Thyroid gland (tissue), 4 donors: ENCODE data around the gene EHMT1. TPM values are rescaled to one million over a fixed set of nuclear protein-coding genes. Genes with fewer than 3 reads are reported as not detected.

Experiments used
- DNase-seq, 2 donors: peaks; one replicate each; pipeline ENCODE4 v3.0.0-alpha.2; 2019
- H3K27ac ChIP-seq, 3 donors: fragments of 200-600 bp; sonication (generic); 1 replicate in 2 of 3; 2 replicates in 1 of 3; pipeline ENCODE4 v1.5.1; 2016 to 2019; ENCODE audit warnings: mild to moderate bottlenecking in 1 of 3, moderate library complexity in 1 of 3
- H3K27me3 ChIP-seq: fragments of 200-600 bp; sonication (generic); one replicate; pipeline ENCODE4 v1.5.1; 2019
- H3K36me3 ChIP-seq, 2 donors: fragments of 200-600 bp; sonication (generic); one replicate each; pipeline ENCODE4 v1.5.1; 2016 to 2019
- H3K4me1 ChIP-seq, 2 donors: fragments of 200-600 bp; sonication (generic); one replicate each; pipeline ENCODE4 v1.5.1; 2017 to 2019
- H3K4me3 ChIP-seq, 3 donors: fragments of 200-600 bp; sonication (generic); replicated peaks in 1 of 3; 1 replicate in 2 of 3; 2 replicates in 1 of 3; pipeline ENCODE4 v1.5.1; 2016; ENCODE audit warnings: mild to moderate bottlenecking in 1 of 3
- H3K9me3 ChIP-seq: fragments of 200-600 bp; sonication (generic); one replicate; pipeline ENCODE4 v1.5.1; 2017
- CTCF ChIP-seq, 6 experiments: fragments of 200-600 bp in 3 of 6; fragments of 450-650 bp in 3 of 6; sonication (generic) in 3 of 6; IDR thresholded peaks; one replicate each; pipeline ENCODE4 v1.5.1; 2016 to 2019; ENCODE audit warnings: antibody characterized with exemption in 6 of 6, mild to moderate bottlenecking in 2 of 6, inconsistent platforms in 1 of 6, moderate library complexity in 1 of 6
- POLR2A ChIP-seq, 2 donors: fragments of 450-650 bp; IDR thresholded peaks; one replicate each; pipeline ENCODE4 v1.6.1; 2017; ENCODE audit warnings: antibody characterized with exemption in 2 of 2, mild to moderate bottlenecking in 2 of 2, moderate library complexity in 1 of 2
- WGBS, 2 donors: methylation state at CpG; one replicate each; pipeline ENCODE4 v1.1.5; 2017; 5-methylcytosine and 5-hydroxymethylcytosine counted together
- intact Hi-C: fragments of 100-400 bp; cut with DNase I; formaldehyde crosslinking; loops from one replicate; pipeline ENCODE4 v1.15.1; 2023
- total RNA-seq, 4 donors: library from RNA; depleted of rRNA; stranded (reverse); fragments of >200 nt; gene quantifications; one replicate each; pipeline ENCODE4 v1.2.3, GENCODE V29; 2016

Gene EHMT1
- total RNA-seq, 4 donors from 2014 or later, result 56.8 to 99.5 (median 94.4) TPM

- intact Hi-C loops, result no loop called here
- peak; percentile 84 to 86 for DNase-seq
- Histone ChIP-seq H3K4me1 (peaks cover 64 to 69% of the 10 kb centered on the region in 2 donors), H3K9me3 (no peaks in the 10 kb centered on the region), H3K27ac (peak overlapping the region; percentile 42 to 77 (median 50)), H3K36me3 (no peaks in the 10 kb centered on the region), H3K4me3 (no peak overlapping the region), H3K27me3 (no peaks in the 10 kb centered on the region)
- TF ChIP-seq POLR2A (IDR thresholded peaks at IDR 0.05) (no peak), CTCF (IDR thresholded peaks at IDR 0.05) (no peak)
- WGBS, 2 donors, result 32 to 43% methylated on average over 7 of the region's 7 CpGs
These were observed 45.9 kb downstream of the EHMT1 start for GRCh38 chr9:137664676-137665075.

GRCh38 chr9:137665226-137665625, 46.4 kb downstream of the EHMT1 start:
- peaks cover 60 to 66% of the 10 kb centered on the region in 2 donors for H3K4me1 ChIP-seq
- intact Hi-C loops, result no loop called here
- no peak overlapping the region for H3K4me3 ChIP-seq
- TF ChIP-seq POLR2A (IDR thresholded peaks at IDR 0.05) (no peak), CTCF (IDR thresholded peaks at IDR 0.05) (no peak)
- H3K27me3 ChIP-seq, result no peaks in the 10 kb centered on the region
- H3K27ac ChIP-seq, result peak overlapping the region; percentile 36 to 77 (median 42)
- no peak for DNase-seq
- 88 to 93% methylated on average over 7 of the region's 7 CpGs for WGBS, 2 donors
- H3K9me3 ChIP-seq, result no peaks in the 10 kb centered on the region
- no peaks in the 10 kb centered on the region for H3K36me3 ChIP-seq

GRCh38 chr9:137665697-137666512, 47.1 kb downstream of the EHMT1 start:
- Histone ChIP-seq H3K4me3 (no peak overlapping the region), H3K27ac (peak overlapping the region in 2 of 3 donors; percentile 36 to 77), H3K27me3 (no peaks in the 10 kb centered on the region), H3K4me1 (peaks cover 61 to 66% of the 10 kb centered on the region in 2 donors), H3K9me3 (no peaks in the 10 kb centered on the region), H3K36me3 (no peaks in the 10 kb centered on the region)
- no peak for DNase-seq
- TF ChIP-seq CTCF (IDR thresholded peaks at IDR 0.05), result no peak
- no peak for TF ChIP-seq POLR2A (IDR thresholded peaks at IDR 0.05)
- WGBS, 2 donors, result 78 to 90% methylated on average over 18 of the region's 18 CpGs
- intact Hi-C loops, result no loop called here

- 41 to 62% methylated on average over 6 to 8 of the region's 8 CpGs for WGBS, 2 donors
- no peak overlapping the region for H3K4me3 ChIP-seq
- H3K36me3 ChIP-seq, result no peaks in the 10 kb centered on the region
- TF ChIP-seq CTCF (IDR thresholded peaks at IDR 0.05) (no peak), POLR2A (IDR thresholded peaks at IDR 0.05) (no peak)
- no peaks in the 10 kb centered on the region for H3K9me3 ChIP-seq
- DNase-seq, result peak; percentile 46 to 60
- H3K27me3 ChIP-seq, result no peaks in the 10 kb centered on the region
- intact Hi-C loops, result no loop called here
- peak overlapping the region in 1 of 3 donors; percentile 36 for H3K27ac ChIP-seq
- peaks cover 60 to 65% of the 10 kb centered on the region in 2 donors for H3K4me1 ChIP-seq
These were observed 47.7 kb downstream of the EHMT1 start for GRCh38 chr9:137666513-137666822.

GRCh38 chr9:137666955-137667670, 48.3 kb downstream of the EHMT1 start:
- no peaks in the 10 kb centered on the region for H3K9me3 ChIP-seq

More at GRCh38 chr9:137666955-137667670, 48.3 kb downstream of the EHMT1 start:
- no peak for TF ChIP-seq CTCF (IDR thresholded peaks at IDR 0.05)
- no peak for TF ChIP-seq POLR2A (IDR thresholded peaks at IDR 0.05)
- DNase-seq, result no peak
- Histone ChIP-seq H3K4me1 (peaks cover 58 to 64% of the 10 kb centered on the region in 2 donors), H3K27ac (no peak overlapping the region), H3K27me3 (no peaks in the 10 kb centered on the region), H3K4me3 (no peak overlapping the region), H3K36me3 (no peaks in the 10 kb centered on the region)
- intact Hi-C loops, result no loop called here
- 62 to 69% methylated on average over 16 of the region's 16 CpGs for WGBS, 2 donors
